Inflammatory macrophage treated with lipopolysaccharide for 1 hour (primary cell): Measurements from ENCODE around the gene TNXB.
"Not testable (repeated sequence)": the region's sequence is repeated elsewhere in the genome, so short reads cannot be mapped to it uniquely, and the experiment has no call there.

ENCODE experiments used
- DNase-seq, 2 donors: peaks; one replicate each; pipeline ENCODE4 v3.0.0-alpha.2; 2020 to 2022

Gene TNXB

DNA sequence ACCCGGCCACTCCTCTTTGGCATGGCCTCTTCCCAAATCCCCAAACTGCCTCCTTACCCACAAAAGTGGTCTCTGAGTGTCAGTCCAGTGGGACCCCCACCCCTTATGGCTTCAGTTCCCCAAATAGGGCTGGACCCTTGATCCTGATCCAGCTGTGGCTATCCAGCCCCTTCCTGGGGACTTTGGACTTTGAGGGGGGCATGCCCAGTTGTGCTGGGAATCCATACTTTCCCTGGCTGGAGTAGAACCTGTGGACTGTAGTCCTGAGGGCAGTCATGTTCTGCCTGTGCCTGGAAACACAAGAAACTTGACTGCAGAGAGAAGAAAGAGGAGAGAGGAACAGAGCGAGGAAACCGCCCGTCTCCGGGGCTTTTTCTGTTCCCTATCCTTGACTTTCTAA, 72.0 kb downstream of the TNXB start:
- DNase-seq: not testable (repeated sequence)

DNA sequence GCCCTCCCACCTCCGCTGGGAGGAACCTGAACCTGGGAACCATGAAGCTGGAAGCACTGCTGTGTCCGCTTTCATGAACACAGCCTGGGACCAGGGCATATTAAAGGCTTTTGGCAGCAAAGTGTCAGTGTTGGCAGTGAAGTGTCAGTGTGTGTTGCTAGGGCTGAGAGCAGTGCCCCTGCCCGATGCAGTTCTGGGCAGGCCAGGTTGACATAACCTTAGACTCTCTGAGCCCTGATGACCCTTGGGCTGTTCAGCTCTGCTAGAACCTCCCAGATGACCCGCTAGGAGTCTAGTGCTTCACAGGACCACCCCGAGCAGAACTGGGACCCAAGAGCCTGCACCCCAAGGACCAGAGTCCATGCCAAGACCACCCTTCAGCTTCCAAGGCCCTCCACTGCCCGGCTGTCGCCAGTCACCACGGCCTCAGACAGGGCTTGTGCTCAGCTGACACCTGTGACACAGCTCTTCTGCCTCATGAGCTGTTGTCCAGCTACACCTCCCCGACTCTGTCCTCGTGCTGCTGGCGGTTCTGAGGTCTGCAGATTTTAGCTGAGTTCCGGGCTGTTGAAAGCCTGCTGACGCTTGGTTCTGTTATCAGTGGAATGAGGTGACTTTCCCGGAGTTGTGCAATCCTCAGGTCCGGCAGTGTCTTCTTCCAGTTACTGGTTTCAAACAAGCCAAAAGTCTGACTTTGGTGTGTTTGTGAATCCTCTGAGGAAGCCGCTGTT, 73.7 kb downstream of the TNXB start:
- DNase-seq: not testable (repeated sequence)

DNA sequence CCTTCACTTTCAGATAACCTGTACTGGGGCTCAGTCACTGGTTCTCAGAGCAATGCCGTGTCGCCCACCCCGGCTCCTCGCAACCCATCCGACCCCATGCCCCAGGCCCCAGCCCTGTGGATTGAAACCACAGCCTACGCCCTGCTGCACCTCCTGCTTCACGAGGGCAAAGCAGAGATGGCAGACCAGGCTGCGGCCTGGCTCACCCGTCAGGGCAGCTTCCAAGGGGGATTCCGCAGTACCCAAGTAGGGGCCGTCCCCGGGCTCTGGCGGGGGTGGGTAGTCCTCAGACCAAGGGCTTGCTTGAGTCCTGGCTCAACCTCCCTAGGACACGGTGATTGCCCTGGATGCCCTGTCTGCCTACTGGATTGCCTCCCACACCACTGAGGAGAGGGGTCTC, 79.6 kb downstream of the TNXB start:
- not testable (repeated sequence) for DNase-seq

DNA sequence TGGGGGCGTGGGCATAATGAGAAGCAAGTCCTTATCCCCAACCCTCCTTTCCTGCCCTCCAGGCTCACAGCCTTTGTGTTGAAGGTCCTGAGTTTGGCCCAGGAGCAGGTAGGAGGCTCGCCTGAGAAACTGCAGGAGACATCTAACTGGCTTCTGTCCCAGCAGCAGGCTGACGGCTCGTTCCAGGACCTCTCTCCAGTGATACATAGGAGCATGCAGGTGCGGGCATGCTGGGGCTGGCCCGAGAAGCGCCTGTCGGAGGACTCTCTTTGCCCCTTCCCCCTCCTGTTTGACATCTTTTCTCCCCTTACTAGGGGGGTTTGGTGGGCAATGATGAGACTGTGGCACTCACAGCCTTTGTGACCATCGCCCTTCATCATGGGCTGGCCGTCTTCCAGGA, 80.5 kb downstream of the TNXB start:
- DNase-seq: not testable (repeated sequence)

DNA sequence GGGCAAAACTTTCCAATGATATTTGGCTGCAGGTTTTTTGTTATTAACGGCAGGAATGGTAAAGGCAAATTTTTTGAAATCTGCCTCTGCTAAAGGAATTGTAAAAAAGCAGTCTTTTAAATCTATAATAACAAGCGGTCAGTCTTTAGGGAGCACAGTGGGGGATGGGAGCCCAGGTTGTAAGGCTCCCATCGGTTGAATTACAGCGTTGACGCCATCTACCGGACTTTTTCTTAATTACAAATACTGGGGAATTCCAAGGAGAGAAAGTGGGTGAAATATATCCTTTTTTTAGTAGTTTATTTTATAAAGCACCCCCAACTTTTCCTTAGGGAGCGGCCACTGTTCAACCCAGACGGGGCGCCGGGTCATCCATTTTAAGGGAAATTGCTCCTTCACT, 87.0 kb downstream of the TNXB start:
- DNase-seq: not testable (repeated sequence)

DNA sequence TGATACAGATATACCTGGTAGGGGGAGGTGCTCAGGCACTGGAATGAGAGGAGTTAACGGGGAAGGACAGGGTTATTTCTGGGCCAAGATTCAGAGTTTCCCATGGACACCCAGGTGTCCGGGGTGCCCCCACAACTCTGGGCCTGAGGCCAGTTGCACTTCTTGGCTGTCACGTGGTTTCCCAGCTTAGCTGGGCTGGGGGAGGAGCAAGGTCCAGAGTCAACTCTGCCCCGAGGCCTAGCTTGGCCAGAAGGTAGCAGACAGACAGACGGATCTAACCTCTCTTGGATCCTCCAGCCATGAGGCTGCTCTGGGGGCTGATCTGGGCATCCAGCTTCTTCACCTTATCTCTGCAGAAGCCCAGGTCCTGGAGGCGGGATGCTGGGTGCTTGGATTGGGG, 94.6 kb downstream of the TNXB start, which contains the start of gene C4B:
TSS of gene C4B (plus strand) at position 249 of the 400 bp plus-strand sequence. CDS start at position 300, 51 bp downstream.
- DNase-seq: not testable (repeated sequence)

DNA sequence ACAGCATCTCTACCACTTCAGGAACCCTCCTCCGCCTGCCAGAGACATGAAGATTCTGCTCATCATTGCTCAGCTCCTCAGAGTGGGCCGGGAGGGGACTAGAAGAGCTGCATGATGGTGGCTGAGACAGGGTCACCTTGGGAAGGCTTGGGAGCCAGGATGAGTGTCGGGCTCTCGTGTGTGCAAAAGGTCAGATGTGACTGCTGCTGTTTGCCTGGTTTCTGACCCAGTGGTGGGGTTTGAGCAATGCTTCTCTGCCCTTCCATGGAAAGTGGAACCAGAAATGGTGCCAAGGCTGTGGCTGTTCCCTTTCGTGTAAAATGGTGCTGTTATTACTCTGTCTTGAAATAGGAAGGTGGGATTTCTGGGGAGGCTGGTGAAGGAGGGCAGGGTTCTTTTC, 95.4 kb downstream of the TNXB start:
- not testable (repeated sequence) for DNase-seq

DNA sequence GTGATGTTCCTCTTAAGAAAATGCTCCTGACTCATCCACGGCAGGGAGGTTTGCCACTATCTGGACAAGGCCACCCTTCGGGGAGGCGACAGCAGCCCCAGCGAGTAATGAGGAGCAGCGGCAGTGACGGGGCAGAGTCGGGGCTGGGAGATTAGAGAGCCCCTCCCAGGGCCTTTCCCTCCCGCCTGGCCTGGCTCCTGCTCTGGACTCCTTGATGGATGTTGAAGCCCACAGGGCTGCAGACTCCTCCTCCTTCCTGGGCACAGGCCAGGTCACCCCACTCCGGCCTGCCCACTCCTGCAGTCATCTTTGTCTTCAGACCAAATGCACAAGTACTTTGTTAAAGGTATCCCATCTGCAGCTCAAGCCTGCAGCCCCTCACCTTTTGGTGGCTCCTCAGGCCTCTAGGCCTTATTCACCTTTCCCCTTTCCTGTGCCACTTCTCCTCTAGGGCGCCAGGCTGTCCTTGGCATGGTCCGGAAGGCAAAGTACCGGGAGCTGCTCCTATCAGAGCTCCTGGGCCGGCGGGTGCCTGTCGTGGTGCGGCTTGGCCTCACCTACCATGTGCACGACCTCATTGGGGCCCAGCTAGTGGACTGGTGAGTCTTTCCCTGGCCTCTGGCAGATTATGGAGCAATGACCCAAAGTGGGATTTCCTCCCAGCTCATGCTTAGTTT, 96.1 kb downstream of the TNXB start:
- DNase-seq: not testable (repeated sequence)

DNA sequence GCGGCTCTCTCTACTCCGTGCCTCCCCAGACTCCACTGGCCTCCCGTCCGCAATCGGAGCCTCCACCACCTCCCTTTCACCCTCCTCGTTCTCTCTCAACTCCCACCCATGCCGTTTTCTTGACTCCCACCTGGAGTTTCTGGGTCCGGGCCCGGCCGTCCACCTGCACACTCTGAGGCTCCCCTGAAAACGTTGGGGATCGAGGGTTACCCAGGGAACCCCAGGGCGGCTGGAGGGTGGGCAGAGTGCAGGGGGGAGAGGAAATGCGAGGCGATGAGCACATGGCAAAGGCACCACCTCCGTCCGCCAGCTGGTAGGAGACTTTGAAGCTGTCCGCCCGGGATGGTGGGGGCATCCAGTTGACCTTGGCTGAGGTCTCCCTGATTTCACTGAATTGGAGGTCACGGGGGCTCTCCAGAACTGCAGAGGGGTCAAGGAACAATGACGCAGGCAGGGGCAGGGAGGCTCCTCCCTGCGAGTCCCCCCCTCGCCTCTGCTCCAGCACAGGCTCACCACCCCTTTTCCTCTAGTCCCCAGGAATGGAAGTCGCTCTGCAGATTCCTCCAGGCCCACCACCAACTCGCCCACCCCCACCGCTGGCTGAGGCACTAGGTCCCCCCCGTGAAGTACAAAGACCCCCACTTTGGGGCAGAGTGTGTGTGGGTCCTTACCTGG, 98.1 kb downstream of the TNXB start:
- DNase-seq: not testable (repeated sequence)

DNA sequence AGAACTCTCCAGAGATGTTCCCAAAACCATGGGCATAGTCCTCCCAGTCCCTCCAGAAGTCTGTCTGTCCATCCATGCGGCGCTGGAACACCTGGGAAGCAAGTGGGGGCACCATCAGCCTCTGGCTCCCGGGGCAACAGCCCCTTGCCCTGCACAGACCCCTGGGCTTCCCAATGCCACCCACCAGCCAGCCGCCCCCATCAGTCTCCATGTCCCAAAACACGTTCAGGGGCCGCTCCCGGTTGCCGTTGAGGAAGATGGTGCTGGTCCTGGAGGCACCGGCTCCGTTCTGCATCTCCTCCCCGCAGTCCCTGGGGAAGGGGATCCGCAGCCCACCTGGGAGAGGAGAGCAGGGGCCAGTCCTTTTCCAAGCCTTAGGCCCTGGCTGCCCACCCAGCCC, 99.6 kb downstream of the TNXB start:
- DNase-seq: not testable (repeated sequence)

DNA sequence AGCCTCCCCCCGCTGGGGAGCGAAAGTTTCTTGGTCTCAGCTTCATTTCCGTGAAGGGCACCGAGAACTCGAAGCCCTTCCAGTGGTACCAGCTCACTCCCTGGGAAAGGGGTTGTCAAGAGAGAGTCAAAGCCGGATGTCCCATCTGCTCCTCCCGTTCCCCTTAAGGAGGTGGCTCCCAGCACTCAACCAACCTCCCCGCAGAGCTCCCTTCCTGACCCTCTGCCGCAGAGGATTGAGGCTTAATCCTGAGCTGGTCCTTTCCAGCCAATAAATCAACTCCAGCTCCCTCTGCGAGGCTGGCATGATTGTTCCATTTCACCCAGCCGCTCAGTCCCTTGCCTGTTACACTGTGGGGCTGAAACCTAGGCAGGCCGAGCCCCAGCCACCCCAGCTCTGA, 100.5 kb downstream of the TNXB start:
- DNase-seq: not testable (repeated sequence)

DNA sequence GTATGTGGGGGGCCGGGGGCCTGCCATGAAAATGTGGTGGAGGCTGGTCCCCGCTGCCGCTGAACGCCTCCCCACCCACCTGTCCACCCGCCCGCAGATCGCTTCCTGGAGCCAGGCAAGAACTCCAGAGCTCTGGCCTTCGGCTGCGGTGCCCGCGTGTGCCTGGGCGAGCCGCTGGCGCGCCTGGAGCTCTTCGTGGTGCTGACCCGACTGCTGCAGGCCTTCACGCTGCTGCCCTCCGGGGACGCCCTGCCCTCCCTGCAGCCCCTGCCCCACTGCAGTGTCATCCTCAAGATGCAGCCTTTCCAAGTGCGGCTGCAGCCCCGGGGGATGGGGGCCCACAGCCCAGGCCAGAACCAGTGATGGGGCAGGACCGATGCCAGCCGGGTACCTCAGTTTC, 101.1 kb downstream of the TNXB start:
- DNase-seq: not testable (repeated sequence)

DNA sequence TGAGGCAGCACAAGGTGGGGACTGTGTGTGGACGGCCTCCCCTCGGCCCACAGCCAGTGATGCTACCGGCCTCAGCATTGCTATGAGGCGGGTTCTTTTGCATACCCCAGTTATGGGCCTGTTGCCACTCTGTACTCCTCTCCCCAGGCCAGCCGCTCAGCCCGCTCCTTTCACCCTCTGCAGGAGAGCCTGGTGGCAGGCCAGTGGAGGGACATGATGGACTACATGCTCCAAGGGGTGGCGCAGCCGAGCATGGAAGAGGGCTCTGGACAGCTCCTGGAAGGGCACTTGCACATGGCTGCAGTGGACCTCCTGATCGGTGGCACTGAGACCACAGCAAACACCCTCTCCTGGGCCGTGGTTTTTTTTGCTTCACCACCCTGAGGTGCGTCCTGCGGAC, 102.1 kb downstream of the TNXB start:
- DNase-seq: not testable (repeated sequence)

DNA sequence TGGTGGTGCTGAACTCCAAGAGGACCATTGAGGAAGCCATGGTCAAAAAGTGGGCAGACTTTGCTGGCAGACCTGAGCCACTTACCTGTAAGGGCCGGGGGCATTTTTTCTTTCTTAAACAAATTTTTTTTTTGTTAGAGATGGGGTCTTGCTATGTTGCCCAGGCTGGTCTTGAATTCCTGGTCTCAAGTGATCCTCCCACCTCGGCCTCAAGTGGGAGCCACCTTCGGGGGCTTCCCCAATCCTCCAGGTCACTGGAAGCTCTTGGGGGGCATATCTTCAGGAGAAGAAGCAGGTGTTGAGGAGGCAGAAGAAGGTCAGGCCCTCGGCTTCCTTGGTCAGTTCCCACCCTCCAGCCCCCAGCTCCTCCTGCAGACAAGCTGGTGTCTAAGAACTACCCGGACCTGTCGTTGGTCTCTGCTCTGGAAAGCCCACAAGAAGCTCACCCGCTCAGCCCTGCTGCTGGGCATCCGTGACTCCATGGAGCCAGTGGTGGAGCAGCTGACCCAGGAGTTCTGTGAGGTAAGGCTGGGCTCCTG, 103.1 kb downstream of the TNXB start:
- DNase-seq: not testable (repeated sequence)

DNA sequence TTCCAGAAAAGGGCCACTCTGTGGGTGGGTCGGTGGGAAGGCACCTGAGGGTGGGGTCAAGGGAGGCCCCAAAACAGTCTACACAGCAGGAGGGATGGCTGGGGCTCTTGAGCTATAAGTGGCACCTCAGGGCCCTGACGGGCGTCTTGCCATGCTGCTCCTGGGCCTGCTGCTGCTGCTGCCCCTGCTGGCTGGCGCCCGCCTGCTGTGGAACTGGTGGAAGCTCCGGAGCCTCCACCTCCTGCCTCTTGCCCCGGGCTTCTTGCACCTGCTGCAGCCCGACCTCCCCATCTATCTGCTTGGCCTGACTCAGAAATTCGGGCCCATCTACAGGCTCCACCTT, 103.6 kb downstream of the TNXB start:
- DNase-seq: not testable (repeated sequence)

DNA sequence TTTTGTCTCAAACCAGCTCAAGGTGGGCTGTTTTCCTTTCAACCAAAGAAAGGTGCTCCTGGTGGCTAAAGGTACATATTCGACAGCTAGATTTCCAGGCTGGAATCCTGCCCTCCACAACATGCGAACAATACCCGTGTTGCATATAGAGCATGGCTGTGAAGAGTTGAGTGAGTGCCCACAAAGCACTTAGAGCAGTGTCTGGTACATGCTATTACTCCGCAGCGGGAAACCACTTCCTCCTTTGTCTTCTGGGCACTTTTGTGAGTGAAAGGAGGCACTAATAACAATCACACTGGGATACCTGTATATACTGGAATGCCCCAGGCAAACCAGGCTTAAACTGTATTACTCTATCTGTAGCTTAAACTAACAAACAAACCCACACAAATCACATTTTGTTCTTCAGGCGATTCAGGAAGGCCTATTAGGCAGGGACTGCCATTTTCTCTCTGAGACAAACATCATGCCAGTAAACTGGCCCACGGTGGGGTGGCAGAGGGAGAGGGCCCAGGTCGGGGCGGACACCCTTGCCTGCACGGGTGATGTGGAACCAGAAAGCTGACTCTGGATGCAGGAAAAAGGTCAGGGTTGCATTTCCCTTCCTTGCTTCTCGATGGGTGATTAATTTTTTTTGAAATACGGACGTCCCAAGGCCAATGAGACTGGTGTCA, 104.1 kb downstream of the TNXB start:
- DNase-seq: not testable (repeated sequence)

DNA sequence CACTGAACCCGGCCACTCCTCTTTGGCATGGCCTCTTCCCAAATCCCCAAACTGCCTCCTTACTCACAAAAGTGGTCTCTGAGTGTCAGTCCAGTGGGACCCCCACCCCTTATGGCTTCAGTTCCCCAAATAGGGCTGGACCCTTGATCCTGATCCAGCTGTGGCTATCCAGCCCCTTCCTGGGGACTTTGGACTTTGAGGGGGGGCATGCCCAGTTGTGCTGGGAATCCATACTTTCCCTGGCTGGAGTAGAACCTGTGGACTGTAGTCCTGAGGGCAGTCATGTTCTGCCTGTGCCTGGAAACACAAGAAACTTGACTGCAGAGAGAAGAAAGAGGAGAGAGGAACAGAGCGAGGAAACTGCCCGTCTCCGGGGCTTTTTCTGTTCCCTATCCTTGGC, 104.7 kb downstream of the TNXB start:
- DNase-seq: not testable (repeated sequence)

DNA sequence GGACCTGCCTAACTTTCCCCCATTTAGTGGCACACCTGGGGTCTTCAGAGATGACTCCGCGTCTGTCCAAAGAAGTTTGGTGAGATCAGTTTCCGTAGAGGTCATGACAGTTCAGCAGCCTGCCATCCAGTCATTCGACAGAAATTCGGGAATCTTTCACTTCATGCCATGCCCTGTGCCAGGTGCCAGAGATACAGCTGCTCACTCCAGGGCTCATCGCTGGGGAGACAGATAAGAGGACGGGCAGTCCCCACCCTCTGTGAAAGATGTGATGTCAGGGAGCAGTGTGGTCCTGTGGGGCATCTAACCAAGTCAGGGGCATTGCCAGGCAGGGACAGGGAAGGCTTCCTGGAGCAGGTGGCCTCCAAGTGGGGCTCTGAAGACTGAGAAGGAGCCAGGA, 105.8 kb downstream of the TNXB start:
- not testable (repeated sequence) for DNase-seq

DNA sequence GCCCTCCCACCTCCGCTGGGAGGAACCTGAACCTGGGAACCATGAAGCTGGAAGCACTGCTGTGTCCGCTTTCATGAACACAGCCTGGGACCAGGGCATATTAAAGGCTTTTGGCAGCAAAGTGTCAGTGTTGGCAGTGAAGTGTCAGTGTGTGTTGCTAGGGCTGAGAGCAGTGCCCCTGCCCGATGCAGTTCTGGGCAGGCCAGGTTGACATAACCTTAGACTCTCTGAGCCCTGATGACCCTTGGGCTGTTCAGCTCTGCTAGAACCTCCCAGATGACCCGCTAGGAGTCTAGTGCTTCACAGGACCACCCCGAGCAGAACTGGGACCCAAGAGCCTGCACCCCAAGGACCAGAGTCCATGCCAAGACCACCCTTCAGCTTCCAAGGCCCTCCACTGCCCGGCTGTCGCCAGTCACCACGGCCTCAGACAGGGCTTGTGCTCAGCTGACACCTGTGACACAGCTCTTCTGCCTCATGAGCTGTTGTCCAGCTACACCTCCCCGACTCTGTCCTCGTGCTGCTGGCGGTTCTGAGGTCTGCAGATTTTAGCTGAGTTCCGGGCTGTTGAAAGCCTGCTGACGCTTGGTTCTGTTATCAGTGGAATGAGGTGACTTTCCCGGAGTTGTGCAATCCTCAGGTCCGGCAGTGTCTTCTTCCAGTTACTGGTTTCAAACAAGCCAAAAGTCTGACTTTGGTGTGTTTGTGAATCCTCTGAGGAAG, 106.4 kb downstream of the TNXB start:
- not testable (repeated sequence) for DNase-seq

DNA sequence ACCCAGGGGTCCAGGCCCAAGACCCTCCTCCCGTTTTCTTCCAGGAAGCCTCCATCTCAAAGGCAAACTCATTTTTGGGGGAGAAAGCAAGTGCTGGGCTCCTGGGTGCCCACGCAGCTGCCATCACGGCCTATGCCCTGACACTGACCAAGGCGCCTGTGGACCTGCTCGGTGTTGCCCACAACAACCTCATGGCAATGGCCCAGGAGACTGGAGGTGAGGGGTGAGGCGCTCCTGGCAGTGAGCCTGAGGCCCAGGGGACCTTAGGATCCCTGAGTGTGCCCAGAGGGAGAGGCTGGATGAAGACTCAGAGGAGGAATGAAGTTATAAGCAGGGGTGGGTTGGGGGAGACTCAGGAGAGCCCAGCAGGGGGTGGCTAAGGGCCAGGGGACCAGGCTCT, 112.8 kb downstream of the TNXB start:
- DNase-seq: not testable (repeated sequence)

DNA sequence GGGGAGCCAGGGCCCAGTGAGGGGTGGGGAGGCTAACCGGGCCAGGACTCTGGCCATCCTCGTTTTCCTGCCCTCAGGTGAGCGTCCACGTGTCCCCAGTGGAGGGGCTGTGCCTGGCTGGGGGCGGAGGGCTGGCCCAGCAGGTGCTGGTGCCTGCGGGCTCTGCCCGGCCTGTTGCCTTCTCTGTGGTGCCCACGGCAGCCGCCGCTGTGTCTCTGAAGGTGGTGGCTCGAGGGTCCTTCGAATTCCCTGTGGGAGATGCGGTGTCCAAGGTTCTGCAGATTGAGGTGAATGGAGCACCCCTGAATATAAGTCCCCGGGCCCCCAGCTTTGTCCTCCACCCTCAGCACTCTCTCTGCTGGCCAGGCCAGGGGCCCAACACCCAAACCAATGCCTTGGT, 114.7 kb downstream of the TNXB start:
- not testable (repeated sequence) for DNase-seq
